SKM-1 (cell line): ENCODE results near the gene SLC18B1.
A peak's percentile ranks its signal among the peaks of the same experiment; 100 is the strongest.
"Not testable (repeated sequence)": the region's sequence is repeated elsewhere in the genome, so short reads cannot be mapped to it uniquely, and the experiment has no call there.

Experiments used
- DNase-seq: peaks from one replicate; lab custom pipeline; 2025; ENCODE audit not compliant: unreplicated experiment; lab: John Stamatoyannopoulos, UW

SLC18B1 gene

DNA sequence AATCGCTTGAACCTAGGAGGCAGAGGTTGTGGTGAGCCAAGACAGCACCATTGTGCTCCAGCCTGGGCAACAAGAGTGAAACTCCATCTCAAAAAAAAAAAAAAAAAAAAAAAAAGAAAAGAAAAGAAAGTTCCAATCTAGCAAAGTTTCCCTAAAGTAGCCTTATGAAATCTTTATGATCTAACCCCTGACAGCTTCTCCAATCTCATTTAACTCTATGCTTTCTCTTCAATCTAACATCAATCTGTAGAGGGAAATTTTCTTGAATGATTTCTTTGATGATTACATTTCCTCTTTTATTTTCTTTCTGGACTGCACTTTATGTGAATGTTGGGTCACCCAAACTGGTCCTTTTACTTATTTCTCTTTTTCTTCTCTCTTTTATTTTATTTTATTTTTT, 2.2 kb upstream of the SLC18B1 start:
- DNase-seq, result no peak

DNA sequence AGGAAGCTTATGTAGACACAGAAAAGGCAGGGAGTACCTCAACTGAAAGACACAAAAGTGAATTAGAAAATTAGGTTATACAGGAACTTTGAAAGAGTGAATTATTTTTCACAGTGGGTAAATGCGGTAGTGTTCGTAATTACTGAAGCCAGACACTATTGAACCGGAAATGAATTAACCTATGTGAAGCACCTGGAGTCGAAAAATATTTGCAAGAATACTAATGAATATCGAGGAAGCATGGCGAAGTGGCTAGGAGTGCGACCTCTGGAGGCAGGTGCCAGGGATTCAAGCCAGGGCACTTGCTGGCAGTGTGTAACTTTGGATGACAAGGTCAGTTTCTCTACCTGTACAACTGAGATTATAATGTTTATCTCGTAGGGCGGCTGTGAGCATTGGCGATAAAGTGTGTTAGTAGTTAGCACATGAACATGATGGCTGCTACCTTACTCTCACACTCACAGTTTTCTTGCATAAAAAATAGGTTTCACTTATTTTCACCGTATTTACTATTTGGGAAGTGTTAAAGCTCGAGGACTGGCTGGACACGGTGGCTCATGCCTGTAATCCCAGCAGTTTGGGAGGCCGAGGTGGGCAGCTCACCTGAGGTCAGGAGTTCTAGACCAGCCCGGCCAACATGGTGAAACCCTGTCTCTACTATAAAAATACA, 567 bp upstream of the SLC18B1 start:
- peak; percentile 55 for DNase-seq

DNA sequence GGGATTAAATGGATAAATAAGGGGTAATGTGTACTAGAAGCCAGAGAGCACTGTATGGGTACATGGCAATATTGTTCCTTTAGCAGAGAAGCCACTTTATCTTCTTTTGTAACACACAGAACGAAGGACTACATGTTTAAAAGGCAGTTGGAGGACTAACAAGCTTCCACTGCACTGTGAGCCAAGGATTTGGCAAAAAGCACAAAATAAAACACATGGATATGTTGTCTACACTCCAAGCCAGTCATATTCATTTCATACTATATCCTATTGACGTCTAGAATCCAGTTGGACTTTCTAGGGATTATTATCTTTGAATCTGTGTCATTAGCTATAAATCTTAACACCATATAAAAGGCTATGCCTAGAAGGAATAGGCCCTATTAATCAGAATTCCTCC, 3.0 kb downstream of the SLC18B1 start:
- DNase-seq, result no peak

DNA sequence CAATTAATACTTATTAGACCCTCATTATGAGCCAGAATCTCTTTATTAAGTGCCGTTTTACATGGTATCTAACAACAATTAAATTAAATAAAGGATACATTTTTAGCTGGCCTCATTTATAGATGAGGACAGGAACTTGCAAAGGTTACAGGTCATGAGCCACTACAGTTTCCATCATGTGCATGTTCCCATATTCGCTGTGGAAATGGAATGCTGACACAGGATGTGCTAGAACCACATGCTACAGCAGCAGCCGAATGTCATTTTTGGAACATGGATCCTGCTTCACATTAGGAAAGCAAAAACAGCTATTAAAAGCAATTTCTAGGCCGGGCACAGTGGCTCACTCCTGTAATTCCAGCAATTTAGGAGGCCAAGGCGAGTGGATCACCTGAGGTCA, 5.9 kb downstream of the SLC18B1 start:
- no peak for DNase-seq

DNA sequence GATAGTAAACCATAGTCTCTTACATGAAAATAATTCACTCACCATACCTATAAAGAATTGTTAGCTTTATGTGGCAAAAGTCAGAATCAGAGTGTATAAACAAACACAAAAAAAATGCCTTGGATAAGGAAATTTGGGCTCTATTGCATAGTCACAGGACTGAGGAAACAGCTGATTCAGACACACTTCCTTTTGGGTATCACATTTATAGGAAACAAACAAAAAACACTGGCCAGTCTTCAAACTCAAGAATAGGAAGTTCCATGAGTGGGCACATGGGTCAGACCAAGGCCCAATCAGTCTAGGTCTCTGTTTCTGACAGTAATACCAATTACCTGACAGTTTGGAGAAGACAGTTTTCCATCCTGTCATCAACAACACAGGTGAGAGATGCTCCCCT, 8.0 kb downstream of the SLC18B1 start:
- DNase-seq, result no peak

DNA sequence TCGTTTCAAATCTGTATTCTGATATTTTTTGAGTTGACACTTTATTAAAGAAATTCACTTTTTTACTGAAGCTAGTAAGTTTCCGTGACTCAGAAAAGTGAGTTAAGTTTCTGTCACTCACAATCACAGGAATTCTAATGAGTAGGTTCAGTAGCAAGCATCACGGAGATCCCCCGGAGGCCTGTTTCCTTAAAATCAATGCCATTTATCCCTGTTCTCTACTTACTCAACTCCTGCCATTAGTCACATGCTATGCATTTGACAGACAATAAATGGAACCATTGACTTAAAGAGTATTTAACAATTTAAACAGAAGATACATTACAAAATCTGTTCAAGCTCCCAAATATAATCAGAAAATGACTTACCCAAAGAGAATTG, 9.1 kb downstream of the SLC18B1 start:
- no peak for DNase-seq

DNA sequence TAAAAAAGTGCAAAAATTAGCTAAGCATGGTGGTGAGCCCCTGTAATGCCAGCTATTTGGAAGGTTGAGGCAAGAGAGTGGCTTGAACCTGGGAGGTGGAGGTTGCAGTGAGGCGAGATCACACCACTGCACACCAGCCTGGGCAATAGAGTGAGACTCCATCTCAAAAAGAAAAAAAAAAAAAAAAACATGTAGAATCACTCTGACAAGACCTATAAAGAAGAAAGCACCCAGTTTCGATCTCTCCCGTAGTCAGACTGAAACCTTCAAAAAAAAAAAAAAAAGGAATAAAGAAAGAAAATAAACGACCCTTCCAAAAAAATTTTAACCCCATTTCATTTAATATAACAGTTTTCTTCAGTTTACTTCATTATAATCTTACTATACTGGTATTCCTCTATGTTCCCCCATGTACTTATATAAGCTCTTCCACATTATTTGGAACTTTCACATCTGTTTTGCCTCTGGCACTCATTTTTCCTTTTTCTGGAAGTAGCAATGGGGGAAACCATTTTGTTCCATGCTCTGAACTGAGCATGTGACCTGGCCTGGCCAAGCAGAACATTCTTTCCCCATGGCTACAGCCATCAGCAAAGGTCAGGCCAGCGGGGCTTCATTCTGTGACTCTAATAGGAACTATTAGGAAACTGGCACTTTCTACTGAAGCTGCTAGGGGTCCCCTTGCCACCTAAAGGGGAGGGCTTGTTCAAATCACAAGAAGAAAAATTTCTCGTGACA, 9.6 kb downstream of the SLC18B1 start:
- no peak for DNase-seq

DNA sequence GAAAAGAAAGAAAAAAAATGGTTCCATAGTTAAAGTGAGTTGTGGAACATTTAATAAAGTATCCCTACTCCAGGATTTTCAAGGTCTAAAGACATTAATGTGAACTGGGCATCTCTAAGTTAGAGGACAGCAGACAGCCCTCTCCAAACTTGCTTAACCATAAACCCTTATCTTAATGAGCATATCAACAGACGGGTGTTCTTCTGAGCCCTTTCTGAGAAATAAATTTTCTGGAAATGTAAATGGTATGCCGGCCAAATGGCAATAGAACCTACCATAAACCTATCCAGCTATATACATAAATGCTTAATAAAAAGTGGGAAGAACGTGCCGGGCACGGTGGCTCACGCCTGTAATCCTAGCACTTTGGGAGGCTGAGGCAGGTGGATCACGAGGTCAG, 12.5 kb downstream of the SLC18B1 start:
- no peak for DNase-seq

DNA sequence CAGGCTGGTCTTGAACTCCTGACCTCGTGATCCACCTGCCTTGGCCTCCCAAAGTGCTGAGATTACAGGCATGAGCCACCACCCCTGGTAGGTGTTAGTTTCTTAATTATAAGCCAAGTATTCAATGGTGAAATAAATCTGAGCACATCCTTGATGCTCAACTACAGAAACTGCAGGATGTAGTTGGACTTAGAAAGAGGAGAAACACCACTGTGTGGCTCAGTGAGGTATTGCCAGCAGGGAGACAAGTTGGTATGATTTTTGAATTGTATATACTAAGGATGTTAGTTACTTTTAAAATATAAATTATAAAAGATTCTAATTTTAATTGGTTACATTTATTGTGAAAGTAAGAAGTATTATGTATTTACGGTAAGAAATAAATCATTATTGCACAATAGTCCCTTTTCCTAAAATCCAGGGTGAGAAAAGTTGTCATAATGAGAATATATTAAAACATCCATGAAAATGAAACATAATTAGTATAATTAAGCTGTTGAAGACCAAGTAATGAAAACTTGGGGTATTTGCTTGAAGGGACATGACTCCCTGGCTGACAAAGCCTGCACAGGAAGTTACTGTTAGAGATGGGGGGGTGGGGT, 17.6 kb downstream of the SLC18B1 start:
- DNase-seq, result no peak

DNA sequence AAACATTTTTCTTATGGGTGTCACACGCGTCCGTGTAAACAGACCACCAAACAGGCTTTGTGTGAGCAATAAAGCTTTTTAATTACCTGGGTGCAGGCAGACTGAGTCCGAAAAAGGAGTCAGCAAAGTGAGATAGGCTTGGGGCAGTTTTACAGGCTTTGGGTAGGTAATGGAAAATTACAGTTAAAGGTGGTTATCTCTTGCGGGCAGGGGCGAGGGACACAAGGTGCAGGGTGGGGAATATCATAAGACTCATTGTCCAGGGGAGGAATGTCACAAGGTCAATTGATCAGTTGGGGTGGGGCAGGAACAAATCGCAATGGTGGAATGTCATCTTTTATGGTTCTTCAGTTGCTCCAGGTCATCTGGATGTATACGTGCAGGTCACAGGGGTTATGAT, 20.6 kb downstream of the SLC18B1 start:
- DNase-seq, result not testable (repeated sequence)

DNA sequence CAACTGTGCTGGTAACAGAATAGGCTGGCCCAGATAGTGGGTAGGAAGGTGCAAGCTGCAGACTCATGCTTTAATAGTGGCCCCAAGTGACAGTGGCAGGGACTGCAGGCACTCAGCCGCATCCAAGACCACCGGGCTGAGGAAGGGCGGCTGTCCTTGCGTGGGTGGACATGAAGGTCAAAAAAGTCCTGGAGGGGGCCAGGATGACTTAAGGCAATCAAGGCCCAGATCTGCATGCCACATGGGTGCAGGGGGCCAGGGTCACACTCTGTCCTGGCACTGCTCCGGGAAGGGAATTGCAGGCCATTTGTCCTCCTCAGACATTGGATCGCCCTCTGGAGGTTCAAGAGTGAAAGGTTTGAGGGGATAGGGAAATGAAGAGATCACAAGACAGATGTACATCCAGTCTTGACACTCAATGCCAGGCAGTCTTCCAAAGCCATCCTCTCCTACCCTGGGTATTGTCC, 30.4 kb downstream of the SLC18B1 start:
- peak; percentile 84 for DNase-seq

DNA sequence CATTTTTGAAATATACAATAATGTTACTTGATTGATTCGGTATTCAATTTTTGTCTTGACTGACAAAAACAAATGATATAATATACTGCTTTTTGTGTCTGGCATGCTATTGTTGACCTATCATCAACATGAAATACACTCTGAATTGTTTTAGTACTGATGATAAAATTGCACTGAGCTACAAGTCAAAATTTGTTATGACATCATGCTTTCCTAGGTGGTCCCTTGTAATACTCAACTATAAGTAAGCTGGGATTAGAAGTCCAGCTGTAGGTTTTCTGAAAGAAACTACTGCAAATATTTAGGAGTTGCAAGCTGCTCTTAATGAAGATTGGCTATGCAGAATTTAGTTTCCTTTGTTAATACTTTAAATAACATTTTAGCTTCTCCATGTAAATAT, 32.9 kb downstream of the SLC18B1 start:
- DNase-seq, result no peak

DNA sequence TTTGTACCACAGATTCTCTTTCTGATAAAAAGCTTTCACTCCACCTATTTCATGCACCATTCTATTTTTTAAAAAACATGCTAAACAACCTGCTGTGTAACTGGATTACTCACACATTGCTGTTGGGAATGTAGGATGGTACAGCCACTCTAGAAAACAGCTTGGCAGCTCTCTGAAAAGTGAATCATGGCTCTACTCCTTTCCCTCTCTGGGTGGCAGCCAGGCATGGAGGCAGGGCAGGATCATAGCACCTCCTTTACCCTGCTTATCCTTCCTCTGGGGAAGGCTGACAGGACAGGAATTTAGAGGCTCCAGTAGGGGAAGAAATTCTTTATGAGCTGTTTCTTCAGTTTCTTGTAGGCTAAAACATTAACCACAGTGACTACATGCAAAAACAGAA, 34.1 kb downstream of the SLC18B1 start:
- no peak for DNase-seq

DNA sequence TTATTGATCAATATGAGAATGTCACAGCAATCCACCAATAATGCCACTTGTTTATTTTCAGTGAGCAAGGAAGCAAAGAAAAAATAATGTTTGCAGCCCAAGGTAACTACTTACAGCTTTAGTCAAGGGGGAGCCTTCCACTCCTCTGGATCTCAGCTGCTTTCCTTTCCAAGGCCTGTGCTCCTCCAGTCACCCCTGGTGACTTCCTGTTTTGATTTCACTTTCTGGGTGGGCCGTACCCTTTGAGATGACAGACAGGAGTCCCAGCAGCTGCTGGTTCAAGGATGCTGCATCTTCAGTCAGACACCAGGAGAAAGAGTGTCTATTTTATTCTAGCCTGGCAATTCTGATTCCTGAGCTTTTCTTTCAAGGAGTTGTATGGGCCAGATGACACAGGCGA, 35.2 kb downstream of the SLC18B1 start:
- no peak for DNase-seq

DNA sequence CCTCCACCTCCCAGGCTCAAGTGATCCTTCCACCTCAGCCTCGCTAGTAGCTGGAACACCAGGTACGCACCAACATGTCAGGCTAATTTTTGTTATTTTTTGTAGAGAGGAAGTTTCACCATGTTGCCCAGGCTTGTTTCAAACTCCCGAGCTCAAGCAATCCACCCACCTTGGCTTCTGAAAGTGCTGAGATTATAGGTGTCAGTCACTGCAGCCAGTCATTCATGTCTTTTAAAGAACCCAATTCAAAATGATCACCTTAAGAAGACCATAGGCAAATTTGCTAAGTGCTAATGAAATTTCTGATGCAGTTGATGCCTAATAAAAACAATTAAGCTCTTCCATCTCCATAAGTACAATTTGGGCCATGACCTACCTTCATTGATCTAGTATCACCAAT, 38.2 kb downstream of the SLC18B1 start:
- no peak for DNase-seq

DNA sequence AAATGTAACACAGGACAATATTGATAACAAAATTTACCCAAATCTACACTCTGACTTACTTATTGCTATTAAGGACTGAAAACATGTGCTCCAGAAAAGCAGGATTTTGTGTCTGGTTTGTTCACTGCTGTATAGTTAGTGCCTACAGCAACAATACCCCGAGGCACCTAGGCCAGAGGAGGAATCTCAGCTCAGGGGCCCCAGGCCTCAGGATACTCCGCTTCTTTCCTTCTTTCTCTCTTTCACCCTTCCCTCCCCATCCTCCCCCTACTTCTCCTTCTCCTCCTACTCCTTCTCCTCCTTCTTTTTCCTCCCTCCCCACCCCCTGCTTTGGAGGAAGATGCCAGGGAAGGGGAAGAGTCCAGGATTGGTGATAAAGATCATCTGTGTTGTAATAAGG, 39.7 kb downstream of the SLC18B1 start:
- no peak for DNase-seq

DNA sequence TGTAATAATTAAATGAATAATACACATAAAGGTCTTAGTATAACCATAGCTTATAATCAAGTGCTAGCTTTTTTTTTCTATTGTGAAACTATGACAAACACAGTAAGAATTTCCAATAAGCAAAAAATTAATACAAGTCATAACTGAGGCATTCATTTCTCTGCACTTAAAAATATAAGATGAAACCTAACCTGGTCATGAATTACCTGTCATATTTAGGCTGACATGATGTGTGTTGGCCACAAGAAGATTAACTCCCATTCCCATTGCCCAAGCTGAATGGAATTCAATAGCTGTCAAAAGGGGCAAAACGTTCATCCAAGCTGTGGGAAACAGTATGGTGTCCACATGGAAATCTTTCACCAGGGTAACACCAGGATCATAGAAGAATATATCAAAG, 46.2 kb downstream of the SLC18B1 start:
- no peak for DNase-seq

DNA sequence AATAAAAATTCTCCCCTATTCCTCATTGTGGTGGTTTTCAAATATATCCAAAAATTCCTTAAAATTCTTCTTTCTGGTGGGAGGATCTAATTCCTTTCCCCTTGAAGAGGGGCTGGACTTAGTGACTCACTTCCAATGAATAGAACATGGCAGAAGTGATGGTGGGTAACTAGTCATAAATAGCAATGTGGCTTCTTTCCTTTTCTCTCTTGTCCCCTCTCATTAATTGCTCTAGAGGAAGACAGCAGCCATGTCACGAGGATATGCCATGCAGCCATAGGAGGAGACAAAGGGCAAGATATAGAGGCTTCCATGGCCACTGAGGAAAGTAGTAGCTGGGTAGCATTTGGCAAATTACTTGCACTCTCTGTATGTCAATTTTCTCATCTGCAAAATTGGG, 46.6 kb downstream of the SLC18B1 start:
- no peak for DNase-seq

DNA sequence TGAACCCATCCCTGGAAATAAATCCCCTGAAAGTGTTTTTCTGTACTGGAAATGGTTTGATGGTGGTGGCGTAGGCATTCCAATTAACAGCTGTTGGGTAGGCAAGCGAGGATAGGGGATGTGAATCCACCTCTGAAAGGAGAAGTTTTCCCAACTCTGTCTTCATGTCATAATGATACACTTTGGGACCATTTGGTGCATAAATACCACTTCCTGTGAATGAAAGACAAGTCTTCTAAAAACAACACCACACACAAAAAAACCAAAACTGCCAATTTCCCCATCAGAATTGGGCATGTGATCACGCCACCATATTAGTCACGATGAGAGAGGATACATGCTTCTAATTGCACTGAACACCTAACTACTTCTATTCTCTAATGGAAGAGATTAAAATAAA, 47.1 kb downstream of the SLC18B1 start:
- DNase-seq, result no peak

DNA sequence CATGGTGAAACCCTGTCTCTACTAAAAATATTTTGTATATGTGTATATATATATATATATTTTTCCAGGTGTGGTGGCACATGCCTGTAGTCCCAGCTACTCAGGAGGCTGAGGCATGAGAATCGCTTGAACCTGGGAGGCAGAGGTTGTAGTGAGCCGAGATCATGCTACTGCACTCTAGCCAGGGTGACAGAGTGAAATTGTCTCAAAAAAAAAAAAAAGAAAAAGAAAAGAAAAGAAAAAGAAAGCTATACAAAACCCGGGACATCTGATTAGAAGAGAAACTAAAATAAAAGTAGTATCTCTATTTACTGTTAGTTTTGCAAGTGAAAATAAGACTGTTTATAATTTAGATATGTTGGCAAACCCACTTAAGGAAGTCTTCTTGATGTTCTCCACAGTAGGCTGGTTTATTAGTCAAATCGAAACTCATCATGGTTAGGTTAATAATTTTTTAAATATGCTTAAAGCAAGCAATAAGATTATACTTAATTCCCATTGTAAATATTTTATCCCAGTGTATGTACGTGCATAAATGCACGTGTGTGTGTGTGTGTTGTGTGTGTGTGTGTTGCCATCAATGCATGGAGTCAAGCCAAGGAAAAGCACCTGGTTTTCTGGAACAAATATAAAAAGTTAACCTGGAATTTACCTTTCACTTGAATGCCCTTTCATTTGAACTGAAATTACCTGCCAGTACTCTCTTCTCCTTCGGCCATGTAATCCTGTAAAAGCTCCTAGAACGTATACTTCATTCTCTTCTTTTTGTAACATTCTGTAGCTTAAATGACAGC, 47.8 kb downstream of the SLC18B1 start:
- no peak for DNase-seq

DNA sequence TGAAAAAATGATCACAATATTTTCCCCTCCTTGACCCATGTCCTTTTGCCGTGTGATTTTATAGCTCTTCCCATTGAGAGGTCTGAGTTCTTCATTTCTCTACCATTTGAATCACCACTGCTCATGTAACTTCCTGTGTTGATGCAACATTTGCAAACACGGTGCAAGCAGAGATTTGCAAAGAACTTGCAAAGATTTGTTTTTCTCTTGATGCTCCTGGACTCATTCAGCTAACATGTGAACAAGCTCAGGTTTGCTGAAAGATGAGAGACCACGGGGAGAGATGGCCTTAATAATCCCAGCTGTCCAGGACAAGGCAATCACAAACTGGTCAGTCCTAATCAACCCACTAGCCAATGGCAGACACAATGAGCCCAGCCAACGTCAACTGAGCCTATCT, 49.3 kb downstream of the SLC18B1 start:
- peak; percentile 48 for DNase-seq

DNA sequence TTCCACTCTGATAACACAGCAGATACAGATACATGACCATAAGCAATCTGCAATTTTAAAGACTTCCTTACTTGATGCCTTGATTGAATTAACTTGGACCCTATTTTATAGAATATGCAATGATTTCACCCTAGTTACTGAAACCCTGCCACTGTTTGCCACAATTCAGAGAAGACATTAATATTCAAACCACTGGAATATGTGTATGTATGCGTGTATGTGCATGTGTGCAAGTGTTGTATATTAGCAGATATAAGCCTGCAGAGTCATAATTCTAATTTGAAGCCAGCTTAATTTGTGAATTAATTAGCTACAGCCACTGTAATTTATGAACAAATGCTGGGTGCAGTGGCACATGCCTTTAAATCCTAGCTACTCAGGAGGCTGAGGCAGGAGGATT, 50.0 kb downstream of the SLC18B1 start:
- no peak for DNase-seq
